HepG2 (cell line): Measurements from ENCODE around the gene SGSM1. TPM values are rescaled to one million over a fixed set of nuclear protein-coding genes. Genes with fewer than 3 reads are reported as not detected.

Experiments
- ATAC-seq: fragments of 200-7000 bp; cut with Tn5 transposase; 3 replicates; pipeline ENCODE4 v1.9.1; 2020; ENCODE audit warnings: mild to moderate bottlenecking, moderate library complexity
- BruUV-seq: library from RNA; stranded (reverse); fragments of 400-500 nt; replicated peaks from 2 replicates; lab custom pipeline; 2021; lab: Mats Ljungman, UMichigan
- CTCF ChIA-PET: fragments of 300-600 bp; formaldehyde crosslinking; extraction: SDS; loops from one replicate; lab custom pipeline; 2021; ENCODE audit warnings: low total read pairs, inconsistent platforms, low intra/inter-chr PET ratio; lab: Yijun Ruan, JAX
- POLR2A ChIA-PET: fragments of 350-600 bp; sonication (Branson Sonifier 250); formaldehyde crosslinking; loops from one replicate; lab custom pipeline; 2020; ENCODE audit warnings: antibody characterized with exemption, inconsistent platforms; lab: Yijun Ruan, JAX
- DNase-seq: peaks from one replicate; pipeline ENCODE4 v3.0.0-alpha.2; 2015; ENCODE audit warnings: low spot score
- FAIRE-seq: peaks from 3 replicates; lab custom pipeline; 2011; peaks lifted over from hg19 to GRCh38; lab: Jason Lieb, UNC
- H2AFZ ChIP-seq: one replicate; pipeline ENCODE4 v1.6.1; 2011; ENCODE audit warnings: low read length, inconsistent platforms
- H3K27ac ChIP-seq: fragments of 300-600 bp; 3 replicates; pipeline ENCODE4 v1.8.0; 2011; ENCODE audit warnings: mixed run types, mild to moderate bottlenecking, mixed read lengths, low read length, inconsistent platforms; ENCODE audit not compliant: insufficient read depth; ENCODE audit errors: extremely low read length
- H3K27me3 ChIP-seq, 2 experiments: fragments of 200-600 bp in 1 of 2; 2 replicates in 1 of 2; 3 replicates in 1 of 2; pipeline versions ENCODE4 v1.6.0 to v1.8.0; 2011; ENCODE audit warnings: low read length in 2 of 2, mild to moderate bottlenecking in 2 of 2, moderate library complexity in 2 of 2, inconsistent platforms in 1 of 2; ENCODE audit not compliant: insufficient read depth in 2 of 2, control insufficient read depth in 1 of 2
- H3K36me3 ChIP-seq, 2 experiments: fragments of 200-600 bp in 1 of 2; replicated peaks in 1 of 2; 2 replicates in 1 of 2; 3 replicates in 1 of 2; pipeline versions ENCODE4 v1.5.1 to v1.8.0; 2011; ENCODE audit warnings: low read length in 2 of 2, inconsistent platforms in 1 of 2; ENCODE audit not compliant: insufficient read depth in 2 of 2, control insufficient read depth in 1 of 2
- H3K4me1 ChIP-seq: 2 replicates; pipeline ENCODE4 v1.5.1; 2012; ENCODE audit warnings: low read length, inconsistent platforms; ENCODE audit not compliant: insufficient read depth
- H3K4me2 ChIP-seq: 2 replicates; pipeline ENCODE4 v1.6.0; 2011; ENCODE audit warnings: low read depth, low read length, inconsistent platforms
- H3K4me3 ChIP-seq, 3 experiments: fragments of 200-600 bp in 1 of 3; sonication (generic), shearing (Covaris generic) in 1 of 3; replicated peaks in 1 of 3; 2 replicates each; pipeline ENCODE4 v1.5.1; 2011 to 2016; ENCODE audit warnings: low read length in 3 of 3, inconsistent platforms in 2 of 3, low read depth in 2 of 3, mild to moderate bottlenecking in 2 of 3, control low read depth in 1 of 3, mixed read lengths in 1 of 3; ENCODE audit not compliant: insufficient read depth in 1 of 3
- H3K79me2 ChIP-seq: one replicate; pipeline ENCODE4 v1.6.1; 2011; ENCODE audit warnings: low read length, inconsistent platforms; ENCODE audit not compliant: insufficient read depth
- H3K9ac ChIP-seq: 2 replicates; pipeline ENCODE4 v1.6.0; 2011; ENCODE audit warnings: mild to moderate bottlenecking, low read depth, low read length, inconsistent platforms; ENCODE audit not compliant: insufficient read depth
- H3K9me3 ChIP-seq: 2 replicates; pipeline ENCODE4 v1.5.1; 2012; ENCODE audit warnings: mild to moderate bottlenecking, low read length
- H4K20me1 ChIP-seq: 2 replicates; pipeline ENCODE4 v1.6.0; 2011; ENCODE audit warnings: inconsistent platforms, mild to moderate bottlenecking, low read length, moderate library complexity; ENCODE audit not compliant: insufficient read depth
- ATF6 ChIP-seq: sonication (generic); formaldehyde crosslinking; conservative IDR thresholded peaks from 2 replicates; pipeline ENCODE4 v1.4.0; 2020; ENCODE audit warnings: missing genetic modification reagents
- ATRX ChIP-seq: sonication (generic); formaldehyde crosslinking; IDR thresholded peaks from 2 replicates; pipeline ENCODE4 v1.4.0; 2020; ENCODE audit warnings: missing genetic modification reagents, borderline replicate concordance
- CC2D1A ChIP-seq: sonication (generic); formaldehyde crosslinking; IDR thresholded peaks from 2 replicates; pipeline ENCODE4 v1.8.1; 2023; ENCODE audit warnings: mild to moderate bottlenecking, missing genetic modification reagents
- CHCHD3 ChIP-seq: sonication (generic); formaldehyde crosslinking; IDR thresholded peaks from 2 replicates; pipeline ENCODE4 v1.8.0; 2022; ENCODE audit warnings: mild to moderate bottlenecking, missing genetic modification reagents, moderate library complexity
- CREB1 ChIP-seq, 2 experiments: fragments of 450-650 bp in 1 of 2; IDR thresholded peaks; 2 replicates each; pipeline ENCODE4 v1.6.1; 2016 to 2017; ENCODE audit warnings: control low read depth in 1 of 2, mild to moderate bottlenecking in 1 of 2, missing compliant biosample characterization in 1 of 2, missing genetic modification characterization in 1 of 2
- HNF4A ChIP-seq: sonication (generic); formaldehyde crosslinking; IDR thresholded peaks from 2 replicates; pipeline ENCODE4 v1.4.0; 2020; ENCODE audit warnings: missing genetic modification reagents
- MAFF ChIP-seq: IDR thresholded peaks from 2 replicates; pipeline ENCODE4 v1.6.1; 2011; ENCODE audit warnings: low read depth, low read length, improper control_type of control experiment
- MAFK ChIP-seq, 2 experiments: IDR thresholded peaks in 1 of 2; conservative IDR thresholded peaks in 1 of 2; 2 replicates each; pipeline ENCODE4 v1.6.1; 2011; ENCODE audit warnings: improper control_type of control experiment in 2 of 2, low read length in 2 of 2
- SP140L ChIP-seq: sonication (generic); formaldehyde crosslinking; IDR thresholded peaks from 2 replicates; pipeline ENCODE4 v1.4.0; 2020; ENCODE audit warnings: missing genetic modification reagents, borderline replicate concordance
- U2AF1 ChIP-seq: fragments of 200-400 bp; formaldehyde crosslinking; optimal IDR thresholded peaks from 2 replicates; pipeline ENCODE3; 2017; ENCODE audit warnings: mild to moderate bottlenecking, low read depth, low read length
- ZFP82 ChIP-seq: sonication (generic); formaldehyde crosslinking; IDR thresholded peaks from 2 replicates; pipeline ENCODE4 v1.5.1; 2020; ENCODE audit warnings: mild to moderate bottlenecking, missing genetic modification reagents, borderline replicate concordance
- ZNF790 ChIP-seq: sonication (generic); formaldehyde crosslinking; IDR thresholded peaks from 2 replicates; pipeline ENCODE4 v1.8.0; 2022; ENCODE audit warnings: missing genetic modification reagents, mild to moderate bottlenecking, borderline replicate concordance
- WGBS: methylation state at CpG from one replicate; pipeline ENCODE4 v1.1.6; 2017; ENCODE audit warnings: low lambda C conversion rate; 5-methylcytosine and 5-hydroxymethylcytosine counted together
- in situ Hi-C: cut with HindIII; loops from 2 replicates; pipeline ENCODE4 v1.10.0; 2017; ENCODE audit warnings: low pct_unique_long_range_greater_than_20kb; ENCODE audit not compliant: extremely low pct_ligation_motif_present
- intact Hi-C: fragments of 100-400 bp; cut with micrococcal nuclease; formaldehyde crosslinking; loops from one replicate; pipeline ENCODE4 v1.10.0; 2022; ENCODE audit not compliant: unreplicated experiment
- polyA plus RNA-seq, 8 experiments: library from polyadenylated mRNA; depleted of rRNA in 3 of 8; stranded (reverse) in 7 of 8; unstranded in 1 of 8; fragments of >200 nt; fragmentation: Illumina TruSeq in 4 of 8; extraction: Trizol in 4 of 8; gene quantifications; 2 replicates each; pipeline versions ENCODE4 v1.2.1 to v1.2.3, GENCODE V29; 2011 to 2016; ENCODE audit warnings: low read depth in 4 of 8, missing spikeins in 1 of 8, mixed read lengths in 1 of 8; ENCODE audit not compliant: insufficient read depth in 1 of 8
- total RNA-seq, 5 experiments: library from RNA; depleted of rRNA; stranded (reverse); fragments of >200 nt; fragmentation: Illumina TruSeq; extraction: Trizol; gene quantifications; 2 replicates each; pipeline ENCODE4 v1.2.3, GENCODE V29; 2016; ENCODE audit warnings: low read depth in 1 of 5
- TF ChIP-seq, protein P1 (sequence below): sonication (generic); formaldehyde crosslinking; IDR thresholded peaks from 2 replicates; pipeline ENCODE4 v1.8.0; 2022; ENCODE audit warnings: mild to moderate bottlenecking, missing genetic modification reagents, moderate library complexity
- TF ChIP-seq, protein P2 (sequence below): IDR thresholded peaks from 2 replicates; pipeline ENCODE4 v1.6.1; 2016; ENCODE audit warnings: missing biosample characterization, missing genetic modification reagents, low read depth
- TF ChIP-seq, protein P3 (sequence below): IDR thresholded peaks from 2 replicates; pipeline ENCODE4 v1.6.1; 2012; ENCODE audit warnings: low read depth, low read length, improper control_type of control experiment

SGSM1 gene
- total and polyA plus RNA-seq, 2 of the 13 experiments (the other 11 are each of a cell fraction or from before 2014, with no cell fraction given): 0.07 TPM; not detected in 1

DNA sequence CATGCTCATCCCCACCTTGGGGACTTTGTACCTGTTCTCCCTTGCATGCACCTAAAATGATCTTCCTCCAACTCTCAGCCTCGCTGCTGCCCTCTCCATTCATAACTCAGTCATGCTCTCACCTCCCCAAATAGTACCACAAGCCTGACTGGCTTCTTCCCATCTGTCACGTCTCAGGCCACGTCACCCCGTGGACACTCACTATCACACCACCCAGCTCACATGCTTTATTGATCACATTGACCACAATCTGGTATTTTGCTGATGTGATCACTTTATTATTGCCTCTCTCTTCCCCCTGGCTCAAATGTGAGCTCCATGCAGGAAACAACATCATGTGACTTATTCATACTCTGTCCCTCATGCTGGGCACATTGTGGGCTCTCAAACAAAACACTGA lies 9.2 kb upstream of the SGSM1 start:
- H3K4me3 ChIP-seq: no peak overlapping the region
- no peak overlapping the region for H3K27ac ChIP-seq
- no TSS peak for BruUV-seq
- no peak overlapping the region for H3K9ac ChIP-seq
- no peaks in the 10 kb centered on the region for H3K79me2 ChIP-seq
- no peaks in the 10 kb centered on the region for H3K9me3 ChIP-seq
- no peaks in the 10 kb centered on the region for H4K20me1 ChIP-seq
- no peaks in the 10 kb centered on the region for H3K27me3 ChIP-seq
- TF ChIP-seq, protein P1, sequence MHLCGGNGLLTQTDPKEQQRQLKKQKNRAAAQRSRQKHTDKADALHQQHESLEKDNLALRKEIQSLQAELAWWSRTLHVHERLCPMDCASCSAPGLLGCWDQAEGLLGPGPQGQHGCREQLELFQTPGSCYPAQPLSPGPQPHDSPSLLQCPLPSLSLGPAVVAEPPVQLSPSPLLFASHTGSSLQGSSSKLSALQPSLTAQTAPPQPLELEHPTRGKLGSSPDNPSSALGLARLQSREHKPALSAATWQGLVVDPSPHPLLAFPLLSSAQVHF (CRISPR knock-in tag): no peak
- TF ChIP-seq CC2D1A (CRISPR knock-in tag) (no peak), U2AF1 (no peak), CREB1 (IDR thresholded peaks at IDR 0.05) (peak; percentile 56), CREB1 (CRISPR knock-in tag; IDR thresholded peaks at IDR 0.05) (no peak), ATF6 (CRISPR knock-in tag) (no peak), HNF4A (CRISPR knock-in tag) (no peak), ATRX (no peak), CHCHD3 (CRISPR knock-in tag) (no peak), ZNF790 (no peak), MAFK (conservative IDR thresholded peaks at IDR 0.05 in 1 of 2, IDR thresholded peaks at IDR 0.05 in 1 of 2; ENCODE audit: low read length in 2 of 2) (peak; percentile 52 to 69; a peak in 3 of 4 replicates), MAFF (peak; percentile 37; the same call in 1 of the 2 replicates), ZFP82 (CRISPR knock-in tag) (no peak), SP140L (CRISPR knock-in tag) (no peak)
- TF ChIP-seq, protein P2, sequence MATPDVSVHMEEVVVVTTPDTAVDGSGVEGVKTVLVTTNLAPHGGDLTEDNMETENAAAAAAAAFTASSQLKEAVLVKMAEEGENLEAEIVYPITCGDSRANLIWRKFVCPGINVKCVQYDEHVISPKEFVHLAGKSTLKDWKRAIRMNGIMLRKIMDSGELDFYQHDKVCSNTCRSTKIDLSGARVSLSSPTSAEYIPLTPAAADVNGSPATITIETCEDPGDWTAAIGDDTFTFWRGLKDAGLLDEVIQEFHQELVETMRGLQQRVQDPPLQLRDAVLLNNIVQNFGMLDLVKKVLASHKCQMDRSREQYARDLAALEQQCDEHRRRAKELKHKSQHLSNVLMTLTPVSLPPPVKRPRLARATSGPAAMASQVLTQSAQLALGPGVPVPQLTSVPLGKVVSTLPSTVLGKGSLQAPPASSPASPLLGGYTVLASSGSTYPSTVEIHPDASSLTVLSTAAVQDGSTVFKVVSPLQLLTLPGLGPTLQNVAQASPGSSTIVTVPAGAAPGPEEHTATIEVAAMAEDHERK (CRISPR knock-in tag): no peak
- TF ChIP-seq, protein P3, sequence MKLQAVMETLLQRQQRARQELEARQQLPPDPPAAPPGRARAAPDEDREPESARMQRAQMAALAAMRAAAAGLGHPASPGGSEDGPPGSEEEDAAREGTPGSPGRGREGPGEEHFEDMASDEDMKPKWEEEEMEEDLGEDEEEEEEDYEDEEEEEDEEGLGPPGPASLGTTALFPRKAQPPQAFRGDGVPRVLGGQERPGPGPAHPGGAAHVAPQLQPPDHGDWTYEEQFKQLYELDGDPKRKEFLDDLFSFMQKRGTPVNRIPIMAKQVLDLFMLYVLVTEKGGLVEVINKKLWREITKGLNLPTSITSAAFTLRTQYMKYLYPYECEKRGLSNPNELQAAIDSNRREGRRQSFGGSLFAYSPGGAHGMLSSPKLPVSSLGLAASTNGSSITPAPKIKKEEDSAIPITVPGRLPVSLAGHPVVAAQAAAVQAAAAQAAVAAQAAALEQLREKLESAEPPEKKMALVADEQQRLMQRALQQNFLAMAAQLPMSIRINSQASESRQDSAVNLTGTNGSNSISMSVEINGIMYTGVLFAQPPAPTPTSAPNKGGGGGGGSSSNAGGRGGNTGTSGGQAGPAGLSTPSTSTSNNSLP: no peak
- no peak overlapping the region for H3K4me2 ChIP-seq
- 10% methylated on average over 4 of the region's 4 CpGs for WGBS
- intact Hi-C loops (no loop called here), in situ Hi-C loops (no loop called here)
- DNase-seq (no peak), FAIRE-seq (no peak), ATAC-seq (no peak)
- no peak overlapping the region for H2AFZ ChIP-seq
- ChIA-PET CTCF (no interaction called here), POLR2A (no interaction called here)
- H3K4me1 ChIP-seq: peaks cover 3% of the 10 kb centered on the region
- H3K36me3 ChIP-seq: no peaks in the 10 kb centered on the region
